H1 (cell line): ENCODE measurements around the gene PFDN1. TPM values are rescaled to one million over a fixed set of nuclear protein-coding genes. Genes with fewer than 3 reads are reported as not detected.

Experiments used
- CTCF ChIA-PET: fragments of 300-600 bp; sonication (Branson Sonifier 250); formaldehyde crosslinking; loops from one replicate; lab custom pipeline; 2021; ENCODE audit not compliant: partially characterized antibody; lab: Charles Lee
- POLR2A ChIA-PET: fragments of 300-600 bp; sonication (Branson Sonifier 250); formaldehyde crosslinking; loops from one replicate; lab custom pipeline; 2021; ENCODE audit warnings: inconsistent platforms; ENCODE audit not compliant: partially characterized antibody; lab: Charles Lee
- DNase-seq, 2 experiments: peaks; one replicate each; pipeline versions ENCODE4 v3.0.0 to v3.0.0-alpha.2; 2010 to 2022; ENCODE audit warnings: low spot score in 2 of 2, low read depth in 1 of 2, mixed read lengths in 1 of 2
- FAIRE-seq: peaks from 2 replicates; lab custom pipeline; 2011; peaks lifted over from hg19 to GRCh38; lab: Jason Lieb, UNC
- H2AFZ ChIP-seq: 2 replicates; pipeline ENCODE4 v1.8.1; 2012; ENCODE audit warnings: low read length, inconsistent platforms
- H2AK5ac ChIP-seq: 2 replicates; pipeline ENCODE4 v1.6.1; 2013; ENCODE audit warnings: low read depth, low read length
- H2BK120ac ChIP-seq: replicated peaks from 2 replicates; pipeline ENCODE3; 2013; ENCODE audit warnings: low read depth, low read length, inconsistent platforms
- H2BK12ac ChIP-seq: 2 replicates; pipeline ENCODE4 v1.6.1; 2013; ENCODE audit warnings: low read depth, low read length
- H2BK15ac ChIP-seq: 2 replicates; pipeline ENCODE4 v1.6.1; 2013; ENCODE audit warnings: low read length
- H2BK20ac ChIP-seq: 2 replicates; pipeline ENCODE4 v1.6.1; 2013; ENCODE audit warnings: low read length
- H2BK5ac ChIP-seq: 2 replicates; pipeline ENCODE4 v1.6.1; 2013; ENCODE audit warnings: low read depth, low read length
- H3K14ac ChIP-seq: 2 replicates; pipeline ENCODE4 v1.6.1; 2013; ENCODE audit warnings: inconsistent platforms; ENCODE audit not compliant: insufficient read length
- H3K18ac ChIP-seq: 2 replicates; pipeline ENCODE4 v1.6.1; 2013; ENCODE audit warnings: low read length; ENCODE audit errors: extremely low read depth
- H3K23ac ChIP-seq: 2 replicates; pipeline ENCODE4 v1.6.1; 2013; ENCODE audit warnings: inconsistent platforms; ENCODE audit not compliant: insufficient read length
- H3K23me2 ChIP-seq: 2 replicates; pipeline ENCODE4 v1.6.1; 2013; ENCODE audit warnings: low read depth, low read length
- H3K27ac ChIP-seq: 2 replicates; pipeline ENCODE4 v1.6.1; 2011; ENCODE audit warnings: low read depth, low read length, inconsistent platforms
- H3K27me3 ChIP-seq, 4 experiments: replicated peaks in 1 of 4; 1 replicate in 1 of 4; 2 replicates in 3 of 4; pipeline versions ENCODE4 v1.6.1 to v1.8.1; 2011 to 2013; ENCODE audit warnings: low read length in 3 of 4, mild to moderate bottlenecking in 3 of 4, inconsistent platforms in 2 of 4, mixed read lengths in 2 of 4, moderate library complexity in 1 of 4; ENCODE audit not compliant: control insufficient read depth in 3 of 4, insufficient read depth in 3 of 4; ENCODE audit errors: extremely low read depth in 1 of 4
- H3K36me3 ChIP-seq, 4 experiments: 2 replicates each; pipeline versions ENCODE4 v1.6.1 to v1.8.1; 2011 to 2013; ENCODE audit warnings: mild to moderate bottlenecking in 4 of 4, low read length in 3 of 4, moderate library complexity in 2 of 4, control low read depth in 1 of 4, inconsistent platforms in 1 of 4; ENCODE audit not compliant: insufficient read depth in 4 of 4, control insufficient read depth in 2 of 4
- H3K4ac ChIP-seq: replicated peaks from 2 replicates; pipeline ENCODE3; 2013; ENCODE audit warnings: low read length, low read depth, mixed read lengths, inconsistent platforms; ENCODE audit not compliant: insufficient read length
- H3K4me1 ChIP-seq, 4 experiments: replicated peaks in 1 of 4; 1 replicate in 1 of 4; 2 replicates in 3 of 4; pipeline versions ENCODE4 v1.6.1 to v1.8.1; 2011 to 2013; ENCODE audit warnings: low read length in 3 of 4, inconsistent platforms in 2 of 4, mixed read lengths in 1 of 4; ENCODE audit not compliant: insufficient read depth in 4 of 4, control insufficient read depth in 3 of 4
- H3K4me2 ChIP-seq, 2 experiments: 2 replicates each; pipeline versions ENCODE4 v1.6.1 to v1.8.1; 2011 to 2013; ENCODE audit warnings: low read depth in 2 of 2, low read length in 2 of 2, control low read depth in 1 of 2, inconsistent platforms in 1 of 2, mild to moderate bottlenecking in 1 of 2; ENCODE audit not compliant: insufficient read depth in 1 of 2
- H3K4me3 ChIP-seq, 4 experiments: fragments of 200-600, 300-600 bp in 1 of 4; sonication (generic), shearing (Covaris generic), sonication (Bioruptor Twin) in 1 of 4; 2 replicates each; pipeline versions ENCODE4 v1.5.1 to v1.8.1; 2011 to 2016; ENCODE audit warnings: low read length in 4 of 4, low read depth in 3 of 4, control low read depth in 2 of 4, inconsistent platforms in 2 of 4, mild to moderate bottlenecking in 2 of 4, mixed read lengths in 1 of 4, moderate library complexity in 1 of 4; ENCODE audit not compliant: insufficient read depth in 2 of 4; ENCODE audit errors: extremely low read depth in 1 of 4
- H3K56ac ChIP-seq: replicated peaks from 2 replicates; pipeline ENCODE3; 2013; ENCODE audit warnings: low read depth, mild to moderate bottlenecking, mixed read lengths, low read length, inconsistent platforms; ENCODE audit not compliant: insufficient read length
- H3K79me1 ChIP-seq: 2 replicates; pipeline ENCODE4 v1.6.1; 2013; ENCODE audit warnings: low read depth, low read length, control low read depth
- H3K79me2 ChIP-seq, 2 experiments: 2 replicates each; pipeline versions ENCODE4 v1.6.1 to v1.8.1; 2012 to 2013; ENCODE audit warnings: low read length in 2 of 2, mild to moderate bottlenecking in 2 of 2, inconsistent platforms in 1 of 2; ENCODE audit not compliant: insufficient read depth in 2 of 2, control insufficient read depth in 1 of 2
- H3K9ac ChIP-seq, 4 experiments: replicated peaks in 1 of 4; 1 replicate in 1 of 4; 2 replicates in 3 of 4; pipeline versions ENCODE4 v1.6.1 to v1.8.1; 2011 to 2013; ENCODE audit warnings: low read depth in 3 of 4, low read length in 3 of 4, control low read depth in 2 of 4, mild to moderate bottlenecking in 2 of 4, moderate library complexity in 2 of 4, inconsistent platforms in 1 of 4; ENCODE audit errors: extremely low read depth in 1 of 4
- H3K9me3 ChIP-seq, 2 experiments: 2 replicates each; pipeline versions ENCODE4 v1.6.1 to v1.8.1; 2012 to 2013; ENCODE audit warnings: mild to moderate bottlenecking in 2 of 2, moderate library complexity in 2 of 2, control low read depth in 1 of 2, inconsistent platforms in 1 of 2, low read depth in 1 of 2, low read length in 1 of 2, mixed read lengths in 1 of 2; ENCODE audit not compliant: insufficient read depth in 2 of 2
- H4K20me1 ChIP-seq, 2 experiments: replicated peaks in 1 of 2; 2 replicates each; pipeline versions ENCODE3 to v1.8.1; 2011 to 2013; ENCODE audit warnings: inconsistent platforms in 2 of 2, low read length in 2 of 2, mild to moderate bottlenecking in 1 of 2; ENCODE audit not compliant: insufficient read depth in 2 of 2, control insufficient read depth in 1 of 2
- H4K5ac ChIP-seq: 2 replicates; pipeline ENCODE4 v1.6.1; 2013; ENCODE audit warnings: low read length, low read depth, mixed read lengths, inconsistent platforms; ENCODE audit not compliant: insufficient read length
- H4K8ac ChIP-seq: 2 replicates; pipeline ENCODE4 v1.8.0; 2013; ENCODE audit warnings: mild to moderate bottlenecking, moderate library complexity, low read length, inconsistent platforms; ENCODE audit not compliant: insufficient read depth; ENCODE audit errors: extremely low read depth
- H4K91ac ChIP-seq: replicated peaks from 2 replicates; pipeline ENCODE3; 2013; ENCODE audit warnings: low read length, mixed read lengths, inconsistent platforms; ENCODE audit not compliant: insufficient read length
- ASH2L ChIP-seq: fragments of 200-600, 300-600 bp; sonication (generic); IDR thresholded peaks from one replicate; pipeline ENCODE4 v1.7.1; 2017; ENCODE audit warnings: low read length
- BACH1 ChIP-seq: IDR thresholded peaks from 2 replicates; pipeline ENCODE4 v1.6.1; 2012; ENCODE audit warnings: low read length, improper control_type of control experiment
- CBX8 ChIP-seq: fragments of 300-800, 300-1000 bp; sonication (generic); IDR thresholded peaks from 2 replicates; pipeline ENCODE4 v1.7.1; 2016; ENCODE audit warnings: low read depth, low read length, borderline replicate concordance
- RBBP5 ChIP-seq: IDR thresholded peaks from 2 replicates; pipeline ENCODE4 v1.7.1; 2012; ENCODE audit warnings: low read depth, mild to moderate bottlenecking, inconsistent platforms, low read length, moderate library complexity, borderline replicate concordance
- WGBS, 2 experiments: shearing (Covaris generic) in 1 of 2; methylation state at CpG; one replicate each; pipeline versions ENCODE4 v1.1.6 to v1.1.7; 2013 to 2015; ENCODE audit warnings: low lambda C conversion rate in 2 of 2, mixed read lengths in 2 of 2, inconsistent platforms in 1 of 2, low coverage in 1 of 2, missing lambda C conversion rate in 1 of 2; ENCODE audit not compliant: insufficient replicate concordance in 2 of 2, insufficient coverage in 1 of 2, insufficient read length in 1 of 2; ENCODE audit errors: extremely low coverage in 1 of 2, missing lambda C conversion rate in 1 of 2; 5-methylcytosine and 5-hydroxymethylcytosine counted together
- polyA plus RNA-seq, 7 experiments: library from polyadenylated mRNA; depleted of rRNA in 3 of 7; stranded (reverse) in 5 of 7; unstranded in 2 of 7; fragments of >200 nt in 5 of 7; fragments of 200-250 nt in 2 of 7; gene quantifications; 1 replicate in 5 of 7; 2 replicates in 1 of 7; 4 replicates in 1 of 7; pipeline versions ENCODE4 v1.2.1 to v1.2.3, GENCODE V29; 2011 to 2013; ENCODE audit warnings: missing spikeins in 2 of 7, mixed read lengths in 2 of 7
- total RNA-seq: library from RNA; stranded (reverse); fragmentation: NEBNext Ultra II Directional; extraction: Animal tissue kit (Norgen Biotek cat#: 25700); gene quantifications from 2 replicates; pipeline ENCODE4 v1.2.1, GENCODE V29; 2021

PFDN1 gene
- total and polyA plus RNA-seq, 2 of the 8 experiments (the other 6 are each of a cell fraction or from before 2014, with no cell fraction given), result 53.0 to 89.6 TPM

GRCh38 chr5:140255460-140256157 is 47.3 kb downstream of the PFDN1 start:
- Histone ChIP-seq H4K5ac (no peak overlapping the region), H3K23me2 (no peaks in the 10 kb centered on the region), H3K14ac (no peak overlapping the region), H3K56ac (no peak overlapping the region), H3K27ac (no peak overlapping the region), H3K79me2 (peaks cover 0 to 20% of the 10 kb centered on the region in 2 experiments; a peak in 1 of 4 replicates), H2BK20ac (no peak overlapping the region), H3K4ac (no peak overlapping the region), H3K9ac (no peak overlapping the region), H4K8ac (no peak overlapping the region), H2AK5ac (no peak overlapping the region), H3K18ac (no peak overlapping the region), H3K4me2 (no peak overlapping the region), H2AFZ (no peak overlapping the region), H2BK12ac (no peak overlapping the region), H4K91ac (no peak overlapping the region), H2BK120ac (no peak overlapping the region), H3K9me3 (no peaks in the 10 kb centered on the region; a peak in 1 of 4 replicates), H2BK5ac (no peak overlapping the region), H3K27me3 (no peaks in the 10 kb centered on the region), H3K4me1 (peaks cover 0 to 4% (median under 1%) of the 10 kb centered on the region in 4 experiments; a peak in 4 of 7 replicates), H3K4me3 (no peak overlapping the region), H2BK15ac (no peak overlapping the region), H4K20me1 (peaks cover 0 to 10% of the 10 kb centered on the region in 2 experiments), H3K23ac (no peak overlapping the region), H3K36me3 (no peaks in the 10 kb centered on the region), H3K79me1 (peaks cover 9% of the 10 kb centered on the region; the same call in 1 of the 2 replicates)
- no peak for DNase-seq
- no peak for FAIRE-seq
- WGBS, 2 experiments, result 78% methylated on average over 4 of the region's 4 CpGs; no CpG with 5 or more reads in 1 of the 2 experiments
- CTCF ChIA-PET, result interaction anchor here (0.7 to 25.9 kb wide), 3 partner anchors 12 to 94 kb away, joined by 3 to 676 read pairs (median 124); partner anchors contain the start of gene HBEGF
- TF ChIP-seq RBBP5, result no peak
- TF ChIP-seq ASH2L, result no peak
- TF ChIP-seq BACH1, result no peak
- no peak for TF ChIP-seq CBX8
- POLR2A ChIA-PET, result interaction anchor here (0.7 to 1.3 kb wide), 3 partner anchors 10 to 25 kb away, joined by 3 to 6 read pairs (median 3); no protein-coding TSS in a partner anchor
